Type B pancreatic cell (in vitro differentiated cells): ENCODE measurements around the gene FAM228B. TPM values are rescaled to one million over a fixed set of nuclear protein-coding genes. Genes with fewer than 3 reads are reported as not detected.

Experiments
- DNase-seq: peaks from one replicate; pipeline ENCODE4 v3.0.0; 2021; ENCODE audit warnings: mixed read lengths; ENCODE audit not compliant: unreplicated experiment; ENCODE audit errors: extremely low spot score
- H3K27ac Mint-ChIP-seq: 2 replicates; pipeline ENCODE4 v1.8.0; 2021; ENCODE audit warnings: mild to moderate bottlenecking, mixed read lengths
- H3K27me3 Mint-ChIP-seq: 2 replicates; pipeline ENCODE4 v1.8.0; 2021; ENCODE audit warnings: mixed read lengths
- H3K36me3 Mint-ChIP-seq: 2 replicates; pipeline ENCODE4 v1.8.0; 2021; ENCODE audit warnings: mixed read lengths
- H3K4me1 Mint-ChIP-seq: one replicate; pipeline ENCODE4 v1.8.0; 2021; ENCODE audit warnings: mixed read lengths; ENCODE audit not compliant: unreplicated experiment
- H3K4me3 Mint-ChIP-seq: 2 replicates; pipeline ENCODE4 v1.8.0; 2021; ENCODE audit warnings: mild to moderate bottlenecking, mixed read lengths
- H3K9me3 Mint-ChIP-seq: 2 replicates; pipeline ENCODE4 v1.8.0; 2021; ENCODE audit warnings: mixed read lengths
- CTCF ChIP-seq: fragments of 200-600 bp; sonication (generic); conservative IDR thresholded peaks from 2 replicates; pipeline ENCODE4 v1.5.0; 2021; ENCODE audit warnings: antibody characterized with exemption, mild to moderate bottlenecking
- total RNA-seq: library from RNA; stranded (reverse); gene quantifications from 2 replicates; pipeline ENCODE4 v1.2.1, GENCODE V29; 2021; ENCODE audit warnings: low replicate concordance

Gene FAM228B
- total RNA-seq, 1 donor from 2014 or later: 20.4 TPM

GRCh38 chr2:24169023-24169422 lies 45.8 kb downstream of the FAM228B start:
- Mint-ChIP-seq H3K9me3 (peaks cover 6% of the 10 kb centered on the region), H3K36me3 (peaks cover 8% of the 10 kb centered on the region), H3K27me3 (no peaks in the 10 kb centered on the region), H3K4me1 (no peaks in the 10 kb centered on the region), H3K4me3 (no peak overlapping the region), H3K27ac (no peak overlapping the region)
- no peak for TF ChIP-seq CTCF
- no peak for DNase-seq

GRCh38 chr2:24174851-24175277 lies 51.6 kb downstream of the FAM228B start, which contains the start of gene FAM228A:
TSS of gene FAM228A (plus strand) at chr2:24175053. CDS start at chr2:24175481, 428 bp downstream.
- Mint-ChIP-seq H3K4me1 (no peaks in the 10 kb centered on the region), H3K36me3 (no peaks in the 10 kb centered on the region), H3K9me3 (peaks cover 9% of the 10 kb centered on the region), H3K27me3 (no peaks in the 10 kb centered on the region), H3K4me3 (no peak within 1 kb of the TSS), H3K27ac (no peak within 1 kb of the TSS)
- DNase-seq: no peak
- no peak for TF ChIP-seq CTCF

GRCh38 chr2:24175631-24176187 lies 52.4 kb downstream of the FAM228B start:
- TF ChIP-seq CTCF: no peak
- H3K4me1 Mint-ChIP-seq: no peaks in the 10 kb centered on the region
- no peak for DNase-seq

GRCh38 chr2:24176326-24176725 lies 53.1 kb downstream of the FAM228B start:
- Mint-ChIP-seq H3K4me1 (no peaks in the 10 kb centered on the region), H3K27me3 (no peaks in the 10 kb centered on the region), H3K9me3 (peaks cover 9% of the 10 kb centered on the region), H3K36me3 (no peaks in the 10 kb centered on the region), H3K27ac (no peak overlapping the region), H3K4me3 (no peak overlapping the region)
- DNase-seq: no peak
- no peak for TF ChIP-seq CTCF

More at GRCh38 chr2:24175631-24176187, 52.4 kb downstream of the FAM228B start:
- Mint-ChIP-seq H3K27ac (no peak overlapping the region), H3K4me3 (no peak overlapping the region), H3K9me3 (peaks cover 9% of the 10 kb centered on the region), H3K36me3 (no peaks in the 10 kb centered on the region), H3K27me3 (no peaks in the 10 kb centered on the region)

GRCh38 chr2:24179683-24180082 lies 56.4 kb downstream of the FAM228B start:
- H3K4me1 Mint-ChIP-seq: no peaks in the 10 kb centered on the region
- H3K27ac Mint-ChIP-seq: no peak overlapping the region
- no peaks in the 10 kb centered on the region for H3K27me3 Mint-ChIP-seq

More at GRCh38 chr2:24179683-24180082, 56.4 kb downstream of the FAM228B start:
- no peaks in the 10 kb centered on the region for H3K36me3 Mint-ChIP-seq
- no peak for TF ChIP-seq CTCF
- no peaks in the 10 kb centered on the region for H3K9me3 Mint-ChIP-seq
- no peak overlapping the region for H3K4me3 Mint-ChIP-seq
- DNase-seq: no peak
